ENCODE measurements around the gene HLCS.

HLCS gene

GRCh38 chr21:36768496-36768895 is 198.0 kb downstream of the HLCS start:
- H3K4me3 ChIP-seq (ENCODE audit: low read depth, low read length), result no peak overlapping the region

DNA sequence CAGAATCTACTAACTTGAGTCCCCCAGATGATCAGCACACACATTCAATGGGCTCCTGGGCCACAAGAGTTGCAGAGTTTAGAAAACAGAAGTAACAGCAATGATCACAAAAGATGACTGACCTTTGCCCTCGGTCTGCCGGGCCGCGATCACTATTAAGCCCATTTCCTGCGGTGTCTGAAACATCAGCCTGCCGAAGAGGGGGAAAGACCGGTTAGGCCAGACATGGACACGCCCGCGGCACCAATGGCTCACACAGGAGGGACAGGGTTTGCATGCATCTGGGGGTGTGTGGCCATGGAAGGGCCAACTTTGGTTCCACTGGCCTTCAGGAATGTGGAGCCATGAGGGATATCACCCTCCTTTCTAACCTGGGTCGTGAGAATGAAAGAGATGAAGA is 199.4 kb downstream of the HLCS start:
- TF ChIP-seq, protein P1, sequence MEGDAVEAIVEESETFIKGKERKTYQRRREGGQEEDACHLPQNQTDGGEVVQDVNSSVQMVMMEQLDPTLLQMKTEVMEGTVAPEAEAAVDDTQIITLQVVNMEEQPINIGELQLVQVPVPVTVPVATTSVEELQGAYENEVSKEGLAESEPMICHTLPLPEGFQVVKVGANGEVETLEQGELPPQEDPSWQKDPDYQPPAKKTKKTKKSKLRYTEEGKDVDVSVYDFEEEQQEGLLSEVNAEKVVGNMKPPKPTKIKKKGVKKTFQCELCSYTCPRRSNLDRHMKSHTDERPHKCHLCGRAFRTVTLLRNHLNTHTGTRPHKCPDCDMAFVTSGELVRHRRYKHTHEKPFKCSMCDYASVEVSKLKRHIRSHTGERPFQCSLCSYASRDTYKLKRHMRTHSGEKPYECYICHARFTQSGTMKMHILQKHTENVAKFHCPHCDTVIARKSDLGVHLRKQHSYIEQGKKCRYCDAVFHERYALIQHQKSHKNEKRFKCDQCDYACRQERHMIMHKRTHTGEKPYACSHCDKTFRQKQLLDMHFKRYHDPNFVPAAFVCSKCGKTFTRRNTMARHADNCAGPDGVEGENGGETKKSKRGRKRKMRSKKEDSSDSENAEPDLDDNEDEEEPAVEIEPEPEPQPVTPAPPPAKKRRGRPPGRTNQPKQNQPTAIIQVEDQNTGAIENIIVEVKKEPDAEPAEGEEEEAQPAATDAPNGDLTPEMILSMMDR (IDR thresholded peaks at IDR 0.05; ENCODE audit: low read depth, low read length), result no peak
- H3K4me3 ChIP-seq (ENCODE audit: low read depth, low read length), result no peak overlapping the region

More at GRCh38 chr21:36768496-36768895, 198.0 kb downstream of the HLCS start:
- TF ChIP-seq, protein P1 (IDR thresholded peaks at IDR 0.05; ENCODE audit: low read depth, low read length), result no peak

DNA sequence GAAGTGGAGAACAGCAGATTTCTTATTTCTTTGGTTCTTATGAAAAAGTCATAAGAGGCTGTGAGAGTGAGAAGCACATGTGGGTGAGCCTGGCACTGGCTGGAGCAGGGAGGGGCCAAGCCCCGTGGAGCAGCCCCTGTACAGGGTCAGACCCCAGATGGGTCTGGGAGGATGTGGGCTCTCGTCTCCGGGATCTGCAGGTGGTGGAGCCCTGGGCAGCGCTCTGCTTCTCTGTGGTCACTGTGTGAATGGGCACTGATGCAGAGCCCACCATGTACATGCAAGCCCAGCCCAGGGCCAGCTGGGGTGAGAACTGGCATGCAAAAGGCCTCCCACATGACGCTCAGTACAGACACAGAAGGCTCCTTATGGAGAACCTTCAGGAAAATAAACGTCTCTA is 200.0 kb downstream of the HLCS start:
- no peak overlapping the region for H3K4me3 ChIP-seq (ENCODE audit: low read depth, low read length)
- TF ChIP-seq, protein P1 (IDR thresholded peaks at IDR 0.05; ENCODE audit: low read depth, low read length), result no peak

GRCh38 chr21:36765229-36765628 is 201.2 kb downstream of the HLCS start:
- no peak overlapping the region for H3K4me3 ChIP-seq (ENCODE audit: low read depth, low read length)

DNA sequence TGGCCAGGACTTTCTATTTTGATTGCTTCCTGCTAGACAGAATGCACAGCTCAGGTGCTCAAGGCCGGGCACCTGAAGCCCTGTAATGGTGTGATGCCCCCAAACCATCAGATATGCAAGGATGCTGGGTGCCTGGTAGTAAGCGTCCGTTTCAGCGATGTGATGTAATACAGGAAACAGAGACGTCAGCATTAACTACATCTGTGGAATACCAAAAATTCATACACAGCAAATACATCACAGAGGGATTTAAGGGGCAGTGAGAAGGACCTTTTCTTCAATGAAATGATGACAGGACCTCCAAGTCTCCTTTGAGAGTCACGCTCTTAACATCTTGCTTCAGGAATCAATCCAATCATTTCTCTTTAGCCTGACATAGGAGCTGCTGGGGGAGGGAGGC is 203.2 kb downstream of the HLCS start:
- H3K4me3 ChIP-seq (ENCODE audit: low read depth, low read length), result no peak overlapping the region
- TF ChIP-seq, protein P1 (IDR thresholded peaks at IDR 0.05; ENCODE audit: low read depth, low read length), result no peak

More at GRCh38 chr21:36765229-36765628, 201.2 kb downstream of the HLCS start:
- TF ChIP-seq, protein P1 (IDR thresholded peaks at IDR 0.05; ENCODE audit: low read depth, low read length), result no peak

GRCh38 chr21:36762642-36763041 is 203.8 kb downstream of the HLCS start:
- TF ChIP-seq, protein P1 (IDR thresholded peaks at IDR 0.05; ENCODE audit: low read depth, low read length), result no peak
- H3K4me3 ChIP-seq (ENCODE audit: low read depth, low read length), result no peak overlapping the region

DNA sequence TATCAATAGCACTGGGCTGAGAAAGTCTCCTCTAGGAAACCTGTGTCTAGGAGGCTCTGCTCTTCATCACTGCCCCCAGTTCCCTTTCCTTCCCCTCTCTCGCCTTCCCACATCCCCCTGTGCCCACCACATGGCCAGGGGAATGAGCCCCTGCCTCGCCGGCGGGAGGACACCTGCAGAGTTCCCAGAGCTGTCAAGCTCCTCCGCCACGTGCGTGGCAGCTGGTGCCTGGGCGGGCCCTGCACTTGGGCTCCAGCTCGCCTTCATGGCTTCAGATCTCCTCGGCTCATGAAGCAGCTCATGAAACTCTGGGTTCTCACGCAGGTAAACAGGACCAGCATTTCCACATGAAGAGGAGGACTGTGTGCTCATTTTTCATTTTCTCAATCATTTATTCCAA is 204.8 kb downstream of the HLCS start:
- TF ChIP-seq, protein P1 (IDR thresholded peaks at IDR 0.05; ENCODE audit: low read depth, low read length), result no peak
- H3K4me3 ChIP-seq (ENCODE audit: low read depth, low read length), result no peak overlapping the region

Data from WI38 (cell line).